GM12892 (cell line): ENCODE data around the gene FSD1.

ENCODE experiments used
- POLR2A ChIP-seq: IDR thresholded peaks from 2 replicates; pipeline ENCODE4 v1.6.1; 2011; ENCODE audit warnings: low read depth, low read length, control low read depth
- POLR2AphosphoS5 ChIP-seq: IDR thresholded peaks from 2 replicates; pipeline ENCODE4 v1.6.1; 2011; ENCODE audit warnings: low read depth, low read length, control low read depth
- TAF1 ChIP-seq: IDR thresholded peaks from 2 replicates; pipeline ENCODE4 v1.6.1; 2011; ENCODE audit warnings: low read depth, mild to moderate bottlenecking, control low read depth, low read length, borderline replicate concordance

DNA sequence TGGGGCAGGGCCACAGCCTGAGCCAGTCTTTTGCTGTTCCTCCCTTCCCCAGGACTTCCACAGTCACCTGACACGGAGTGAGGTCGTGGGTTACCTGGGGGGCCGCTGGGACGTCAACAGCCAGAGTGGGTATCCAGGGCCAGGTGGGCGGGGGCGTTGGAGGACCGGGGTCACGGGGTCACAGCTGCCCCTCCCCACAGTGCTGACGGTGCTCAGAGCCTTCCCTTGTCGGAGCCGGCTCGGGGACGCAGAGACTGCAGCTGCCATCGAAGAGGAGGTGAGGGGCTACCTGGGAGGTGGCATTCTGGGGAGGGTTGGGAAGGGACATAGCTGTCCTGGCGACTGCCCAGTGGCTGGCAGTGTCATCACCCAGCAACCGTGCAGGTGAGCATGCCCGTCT lies 50.5 kb downstream of the FSD1 start:
- no peak for TF ChIP-seq POLR2A
- no peak for TF ChIP-seq POLR2AphosphoS5
- no peak for TF ChIP-seq TAF1
